ENCODE data around the gene IGFL3.
"Not testable (repeated sequence)": the region's sequence is repeated elsewhere in the genome, so short reads cannot be mapped to it uniquely, and the experiment has no call there.

Gene IGFL3

GRCh38 chr19:46118136-46118535 is 6.4 kb downstream of the IGFL3 start:
- DNase-seq: no peak

GRCh38 chr19:46116121-46116520 is 8.4 kb downstream of the IGFL3 start:
- no peak for DNase-seq

- no peak for DNase-seq
Measured at GRCh38 chr19:46115396-46116106, 8.9 kb downstream of the IGFL3 start.

GRCh38 chr19:46113726-46114125 is 10.8 kb downstream of the IGFL3 start:
- DNase-seq: no peak

GRCh38 chr19:46112527-46112926 is 12.0 kb downstream of the IGFL3 start:
- DNase-seq: no peak

- DNase-seq: no peak
Measured at GRCh38 chr19:46111376-46111775, 13.1 kb downstream of the IGFL3 start.

GRCh38 chr19:46109876-46110275 is 14.6 kb downstream of the IGFL3 start:
- no peak for DNase-seq

- DNase-seq: no peak
Measured at GRCh38 chr19:46107371-46107770, 17.1 kb downstream of the IGFL3 start.

- not testable (repeated sequence) for DNase-seq
Measured at GRCh38 chr19:46102333-46102732, 22.2 kb downstream of the IGFL3 start.

- no peak for DNase-seq
Measured at GRCh38 chr19:46101293-46101692, 23.2 kb downstream of the IGFL3 start.

- DNase-seq: no peak
Measured at GRCh38 chr19:46100344-46100743, 24.1 kb downstream of the IGFL3 start.

- DNase-seq: no peak
Measured at GRCh38 chr19:46090444-46090843, 34.0 kb downstream of the IGFL3 start.

- no peak for DNase-seq
Measured at GRCh38 chr19:46089432-46089831, 35.1 kb downstream of the IGFL3 start.

- DNase-seq: no peak
Measured at GRCh38 chr19:46088101-46088500, 36.4 kb downstream of the IGFL3 start.

- DNase-seq: no peak
Measured at GRCh38 chr19:46085888-46086287, 38.6 kb downstream of the IGFL3 start.

- DNase-seq: no peak
Measured at GRCh38 chr19:46082728-46083050, 41.8 kb downstream of the IGFL3 start.

- DNase-seq: peak; percentile 17
Measured at GRCh38 chr19:46081928-46082727, 42.4 kb downstream of the IGFL3 start.

GRCh38 chr19:46080561-46080960 is 43.9 kb downstream of the IGFL3 start:
- DNase-seq: no peak

- no peak for DNase-seq
Measured at GRCh38 chr19:46079576-46079975, 44.9 kb downstream of the IGFL3 start.

- DNase-seq: peak; percentile 25
Measured at GRCh38 chr19:46078573-46079332, 45.7 kb downstream of the IGFL3 start.

- DNase-seq: no peak
Measured at GRCh38 chr19:46077815-46078167, 46.7 kb downstream of the IGFL3 start.

GRCh38 chr19:46076951-46077814 is 47.3 kb downstream of the IGFL3 start:
- DNase-seq: peak; percentile 80
